IMR-90 (cell line): ENCODE measurements around the gene NF2. TPM values are rescaled to one million over a fixed set of nuclear protein-coding genes. Genes with fewer than 3 reads are reported as not detected.

ENCODE experiments used
- ATAC-seq: fragments of 200-7000 bp; cut with Tn5 transposase; 2 replicates; pipeline ENCODE4 v1.9.1; 2020; ENCODE audit warnings: low read depth, mild to moderate bottlenecking, moderate library complexity
- BruUV-seq: library from RNA; stranded (reverse); fragments of 400-500 nt; replicated peaks from 2 replicates; lab custom pipeline; 2021; lab: Mats Ljungman, UMichigan
- CTCF ChIA-PET: fragments of 300-600 bp; formaldehyde crosslinking; extraction: SDS; loops from one replicate; lab custom pipeline; 2021; ENCODE audit warnings: antibody characterized with exemption; lab: Yijun Ruan, JAX
- POLR2A ChIA-PET: fragments of 300-600 bp; sonication (Branson Sonifier 250); formaldehyde crosslinking; loops from one replicate; lab custom pipeline; 2022; ENCODE audit warnings: antibody characterized with exemption; ENCODE audit not compliant: unreplicated experiment; lab: Charles Lee
- DNase-seq: peaks from one replicate; pipeline ENCODE4 v3.0.0; 2013
- H2AFZ ChIP-seq: replicated peaks from 2 replicates; pipeline ENCODE3; 2013; ENCODE audit warnings: low read length, mild to moderate bottlenecking; ENCODE audit not compliant: poor library complexity
- H2AK5ac ChIP-seq: 2 replicates; pipeline ENCODE4 v1.6.1; 2013; ENCODE audit warnings: low read depth, low read length, inconsistent platforms
- H2AK9ac ChIP-seq: replicated peaks from 2 replicates; pipeline ENCODE3; 2013; ENCODE audit warnings: mild to moderate bottlenecking, low read depth, low read length, moderate library complexity; ENCODE audit not compliant: poor library complexity
- H2BK120ac ChIP-seq: 2 replicates; pipeline ENCODE4 v1.6.1; 2013; ENCODE audit warnings: low read depth, low read length, inconsistent platforms
- H2BK15ac ChIP-seq: 3 replicates; pipeline ENCODE4 v1.6.1; 2013; ENCODE audit warnings: low read depth, low read length, inconsistent platforms
- H2BK20ac ChIP-seq: 2 replicates; pipeline ENCODE4 v1.6.1; 2013; ENCODE audit warnings: low read depth, mild to moderate bottlenecking, inconsistent platforms, low read length, moderate library complexity
- H2BK5ac ChIP-seq: 2 replicates; pipeline ENCODE4 v1.6.1; 2013; ENCODE audit warnings: mild to moderate bottlenecking, low read depth, low read length, inconsistent platforms; ENCODE audit not compliant: poor library complexity, severe bottlenecking
- H3K14ac ChIP-seq: replicated peaks from 2 replicates; pipeline ENCODE4 v1.6.1; 2013; ENCODE audit warnings: low read depth, low read length, inconsistent platforms
- H3K18ac ChIP-seq: 2 replicates; pipeline ENCODE4 v1.6.1; 2013; ENCODE audit warnings: low read depth, low read length, control low read depth
- H3K23ac ChIP-seq: 2 replicates; pipeline ENCODE4 v1.6.1; 2013; ENCODE audit warnings: low read depth, low read length, inconsistent platforms
- H3K27ac ChIP-seq: 2 replicates; pipeline ENCODE4 v1.5.1; 2013; ENCODE audit warnings: mild to moderate bottlenecking, control low read depth, low read length; ENCODE audit not compliant: insufficient read depth
- H3K27me3 ChIP-seq: 2 replicates; pipeline ENCODE4 v1.6.1; 2013; ENCODE audit warnings: low read length; ENCODE audit not compliant: control insufficient read depth, insufficient read depth
- H3K36me3 ChIP-seq: 2 replicates; pipeline ENCODE4 v1.6.1; 2013; ENCODE audit warnings: low read length, mixed read lengths; ENCODE audit not compliant: control insufficient read depth, insufficient read depth
- H3K4ac ChIP-seq: 2 replicates; pipeline ENCODE4 v1.6.1; 2013; ENCODE audit warnings: low read depth, low read length, inconsistent platforms
- H3K4me1 ChIP-seq: 2 replicates; pipeline ENCODE4 v1.6.1; 2013; ENCODE audit warnings: low read length, mixed read lengths; ENCODE audit not compliant: control insufficient read depth, insufficient read depth
- H3K4me2 ChIP-seq: 2 replicates; pipeline ENCODE4 v1.6.1; 2013; ENCODE audit warnings: low read depth, mild to moderate bottlenecking, control low read depth, low read length, moderate library complexity
- H3K4me3 ChIP-seq: 2 replicates; pipeline ENCODE4 v1.5.1; 2013; ENCODE audit warnings: low read depth, mild to moderate bottlenecking, control low read depth, low read length, moderate library complexity; ENCODE audit not compliant: insufficient read depth
- H3K56ac ChIP-seq: 2 replicates; pipeline ENCODE4 v1.6.1; 2013; ENCODE audit warnings: low read length, inconsistent platforms; ENCODE audit not compliant: insufficient read depth; ENCODE audit errors: extremely low read depth
- H3K79me1 ChIP-seq, 2 experiments: 2 replicates each; pipeline ENCODE4 v1.6.1; 2013; ENCODE audit warnings: low read length in 2 of 2, inconsistent platforms in 1 of 2, low read depth in 1 of 2
- H3K9ac ChIP-seq: 2 replicates; pipeline ENCODE4 v1.6.1; 2013; ENCODE audit warnings: low read depth, low read length, control low read depth
- H3K9me1 ChIP-seq: 2 replicates; pipeline ENCODE4 v1.6.1; 2013; ENCODE audit warnings: low read length, inconsistent platforms; ENCODE audit not compliant: insufficient read depth
- H3K9me3 ChIP-seq: 2 replicates; pipeline ENCODE4 v1.6.1; 2013; ENCODE audit warnings: low read length; ENCODE audit not compliant: control insufficient read depth, insufficient read depth
- H4K20me1 ChIP-seq: 2 replicates; pipeline ENCODE4 v1.6.1; 2013; ENCODE audit warnings: low read length, inconsistent platforms; ENCODE audit not compliant: insufficient read depth
- H4K5ac ChIP-seq: 2 replicates; pipeline ENCODE4 v1.6.1; 2013; ENCODE audit warnings: mild to moderate bottlenecking, low read depth, low read length, control low read depth
- H4K8ac ChIP-seq, 2 experiments: 2 replicates each; pipeline ENCODE4 v1.6.1; 2013; ENCODE audit warnings: low read depth in 2 of 2, low read length in 2 of 2, control low read depth in 1 of 2, inconsistent platforms in 1 of 2
- H4K91ac ChIP-seq: 2 replicates; pipeline ENCODE4 v1.6.1; 2013; ENCODE audit warnings: low read depth, low read length, inconsistent platforms; ENCODE audit not compliant: insufficient read depth
- BHLHE40 ChIP-seq: fragments of 150-350 bp; IDR thresholded peaks from 2 replicates; pipeline ENCODE4 v1.6.1; 2016; ENCODE audit warnings: mild to moderate bottlenecking, low read depth, low read length
- CHD1 ChIP-seq: IDR thresholded peaks from 2 replicates; pipeline ENCODE4 v1.6.1; 2012; ENCODE audit warnings: low read depth, low read length, improper control_type of control experiment
- NFE2L2 ChIP-seq: fragments of 150-350 bp; IDR thresholded peaks from 2 replicates; pipeline ENCODE4 v1.6.1; 2016; ENCODE audit warnings: low read depth, mild to moderate bottlenecking, low read length
- POLR2A ChIP-seq: IDR thresholded peaks from 2 replicates; pipeline ENCODE4 v1.6.1; 2012; ENCODE audit warnings: mild to moderate bottlenecking, low read depth, low read length
- RAD21 ChIP-seq: IDR thresholded peaks from 2 replicates; pipeline ENCODE4 v1.6.1; 2012; ENCODE audit warnings: low read length, improper control_type of control experiment
- RCOR1 ChIP-seq: IDR thresholded peaks from 2 replicates; pipeline ENCODE4 v1.6.1; 2012; ENCODE audit warnings: mild to moderate bottlenecking, low read length, improper control_type of control experiment; ENCODE audit not compliant: insufficient replicate concordance
- RFX5 ChIP-seq: IDR thresholded peaks from 2 replicates; pipeline ENCODE4 v1.8.0; 2012; ENCODE audit warnings: low read depth, mild to moderate bottlenecking, low read length, moderate library complexity
- USF2 ChIP-seq: fragments of 150-350 bp; IDR thresholded peaks from 2 replicates; pipeline ENCODE4 v1.6.1; 2017; ENCODE audit warnings: mild to moderate bottlenecking, antibody characterized with exemption, low read length, low read depth
- WGBS, 2 experiments: methylation state at CpG; one replicate each; pipeline versions ENCODE4 v1.1.5 to v1.1.7; 2013; ENCODE audit warnings: missing lambda C conversion rate in 2 of 2; ENCODE audit not compliant: insufficient read length in 1 of 2; ENCODE audit errors: extremely low coverage in 2 of 2; 5-methylcytosine and 5-hydroxymethylcytosine counted together
- dilution Hi-C: fragments of 300-500 bp; cut with HindIII; formaldehyde crosslinking; loops from one replicate; pipeline ENCODE4 v1.14.3; 2018; ENCODE audit warnings: low sequenced_read_pairs; ENCODE audit not compliant: unreplicated experiment
- in situ Hi-C: fragments of 300-500 bp; cut with MboI; formaldehyde crosslinking; loops from 3 replicates; pipeline ENCODE4 v1.14.3; 2019; ENCODE audit warnings: low sequenced_read_pairs, inconsistent platforms, mixed read lengths
- intact Hi-C: fragments of 100-400 bp; cut with micrococcal nuclease; formaldehyde crosslinking; loops from 2 replicates; pipeline ENCODE4 v1.10.0; 2022
- polyA plus RNA-seq, 3 experiments: library from polyadenylated mRNA; depleted of rRNA; stranded (reverse); fragments of >200 nt; gene quantifications; 2 replicates each; pipeline ENCODE4 v1.2.3, GENCODE V29; 2012; ENCODE audit warnings: low replicate concordance in 1 of 3
- total RNA-seq: library from RNA; depleted of rRNA; stranded (reverse); fragments of >200 nt; gene quantifications from 2 replicates; pipeline ENCODE4 v1.2.3, GENCODE V29; 2012

The NF2 gene
- total and polyA plus RNA-seq, 2 of the 4 experiments (the other 2 are of a cell fraction): 59.0 to 151 TPM

DNA sequence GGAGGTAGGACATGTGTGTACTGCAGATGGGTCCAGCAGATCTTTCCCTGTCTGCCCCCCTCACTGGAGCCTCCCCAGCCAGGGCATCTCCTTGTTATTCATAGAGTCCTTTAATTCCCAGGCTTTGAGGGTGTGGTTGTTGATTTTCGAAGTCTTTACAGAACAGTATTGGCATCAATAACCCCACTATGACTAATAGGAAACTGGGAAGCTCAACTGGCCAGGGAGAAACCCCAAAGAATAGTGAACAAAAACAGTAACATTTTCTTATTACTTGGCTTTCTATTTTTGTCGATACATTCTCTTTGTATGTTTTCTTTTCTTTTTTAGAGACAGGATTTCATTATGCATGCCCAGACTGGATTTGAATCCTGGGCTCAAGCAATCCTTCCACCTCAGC, 57.9 kb downstream of the NF2 start:
- H2AK9ac ChIP-seq: peak overlapping the region; percentile 44
- H3K79me1 ChIP-seq: peaks cover 0 to 23% of the 10 kb centered on the region in 2 experiments; a peak in 1 of 4 replicates
- no peak overlapping the region for H2BK5ac ChIP-seq
- H3K4me3 ChIP-seq: no peak overlapping the region
- no peak overlapping the region for H3K9ac ChIP-seq
- no peak overlapping the region for H3K4me2 ChIP-seq
- H2BK15ac ChIP-seq: no peak overlapping the region
- H3K27me3 ChIP-seq: no peaks in the 10 kb centered on the region
- H3K56ac ChIP-seq: no peak overlapping the region
- no peaks in the 10 kb centered on the region for H3K9me3 ChIP-seq
- H3K18ac ChIP-seq: no peak overlapping the region
- H4K8ac ChIP-seq: no peak overlapping the region
- intact Hi-C loops (no loop called here), in situ Hi-C loops (no loop called here), dilution Hi-C loops (no loop called here)
- H2BK120ac ChIP-seq: no peak overlapping the region
- no peak overlapping the region for H2BK20ac ChIP-seq
- H3K27ac ChIP-seq: no peak overlapping the region
- no peak overlapping the region for H3K14ac ChIP-seq
- H3K23ac ChIP-seq: no peak overlapping the region
- POLR2A ChIA-PET: no interaction called here
- ATAC-seq (peak; percentile 25), DNase-seq (peak; percentile 58)
- H2AFZ ChIP-seq: no peak overlapping the region
- no peaks in the 10 kb centered on the region for H4K20me1 ChIP-seq
- 67% methylated on average over 1 of the region's 2 CpGs; no CpG with 5 or more reads in 1 of the 2 experiments for WGBS, 2 experiments
- TF ChIP-seq USF2 (no peak), BHLHE40 (no peak), RFX5 (no peak), NFE2L2 (no peak), RCOR1 (no peak), RAD21 (no peak), POLR2A (no peak), CHD1 (no peak)
- peaks cover 3% of the 10 kb centered on the region; the same call in 1 of the 2 replicates for H3K9me1 ChIP-seq
- no TSS peak for BruUV-seq
- no peak overlapping the region for H2AK5ac ChIP-seq
- H4K91ac ChIP-seq: no peak overlapping the region
- H3K4me1 ChIP-seq: peaks cover 7% of the 10 kb centered on the region
- CTCF ChIA-PET: interaction anchor here (0.9 kb wide), 1 partner anchor 29 kb away, joined by 4 read pairs; no protein-coding TSS in a partner anchor
- no peak overlapping the region for H4K5ac ChIP-seq
- H3K36me3 ChIP-seq: peaks cover 32% of the 10 kb centered on the region
- H3K4ac ChIP-seq: no peak overlapping the region
